ENCODE data around the gene DCK. TPM values are rescaled to one million over a fixed set of nuclear protein-coding genes. Genes with fewer than 3 reads are reported as not detected.
"Not testable (repeated sequence)": the region's sequence is repeated elsewhere in the genome, so short reads cannot be mapped to it uniquely, and the experiment has no call there.

DCK gene
- total RNA-seq, 2 experiments from 2014 or later, result 74.2 to 77.3 TPM

GRCh38 chr4:71027611-71028010 is 34.2 kb downstream of the DCK start:
- DNase-seq (no peak), ATAC-seq (no peak)
- Mint-ChIP-seq H3K4me3 (no peak overlapping the region), H3K36me3 (ENCODE audit: low read depth) (peaks cover 49% of the 10 kb centered on the region), H3K9me3 (ENCODE audit: insufficient read depth) (no peaks in the 10 kb centered on the region), H3K27me3 (ENCODE audit: low read depth) (no peaks in the 10 kb centered on the region), H3K27ac (no peak overlapping the region), H3K4me1 (ENCODE audit: low read depth) (no peaks in the 10 kb centered on the region)
- ChIA-PET POLR2A (no interaction called here), CTCF (no interaction called here)

GRCh38 chr4:71029504-71029903 is 36.1 kb downstream of the DCK start:
- H3K27me3 Mint-ChIP-seq (ENCODE audit: low read depth), result no peaks in the 10 kb centered on the region
- POLR2A ChIA-PET, result no interaction called here
- H3K9me3 Mint-ChIP-seq (ENCODE audit: insufficient read depth), result no peaks in the 10 kb centered on the region
- no peaks in the 10 kb centered on the region for H3K4me1 Mint-ChIP-seq (ENCODE audit: low read depth)
- no peak overlapping the region for H3K27ac Mint-ChIP-seq
- CTCF ChIA-PET, result interaction anchor here (1.0 to 1.1 kb wide), 2 partner anchors 20 to 26 kb away, joined by 3 to 4 read pairs; no protein-coding TSS in a partner anchor
- DNase-seq, result no peak
- H3K4me3 Mint-ChIP-seq, result no peak overlapping the region
- no peak for ATAC-seq
- peaks cover 32% of the 10 kb centered on the region for H3K36me3 Mint-ChIP-seq (ENCODE audit: low read depth)

DNA sequence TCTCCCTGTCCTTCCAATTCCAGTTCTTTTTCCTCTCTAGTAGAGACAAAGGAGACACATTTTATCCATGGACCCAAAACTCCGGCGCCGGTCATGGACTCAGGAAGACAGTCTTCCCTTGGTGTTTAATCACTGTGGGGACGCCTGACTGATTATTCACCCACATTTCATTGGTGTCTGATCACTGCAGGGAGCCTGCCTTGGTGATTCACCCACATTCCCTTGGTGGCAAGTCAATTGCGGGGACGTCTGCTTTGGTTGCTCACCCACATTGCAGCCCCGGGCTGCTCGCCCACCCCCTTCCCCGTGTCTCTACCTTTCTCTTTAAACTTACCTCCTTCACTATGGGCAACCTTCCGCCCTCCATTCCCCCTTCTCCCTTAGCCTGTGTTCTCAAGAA is 38.7 kb downstream of the DCK start:
- DNase-seq; CTCF ChIA-PET; H3K9me3 Mint-ChIP-seq (ENCODE audit: insufficient read depth); H3K4me1 Mint-ChIP-seq (ENCODE audit: low read depth); H3K27me3 Mint-ChIP-seq (ENCODE audit: low read depth); POLR2A ChIA-PET; H3K4me3 Mint-ChIP-seq; H3K27ac Mint-ChIP-seq; ATAC-seq: not testable (repeated sequence)
- H3K36me3 Mint-ChIP-seq (ENCODE audit: low read depth), result peaks cover 17% of the 10 kb centered on the region

GRCh38 chr4:71045256-71045655 is 51.8 kb downstream of the DCK start:
- Mint-ChIP-seq H3K36me3 (ENCODE audit: low read depth) (peaks cover 31% of the 10 kb centered on the region), H3K27me3 (ENCODE audit: low read depth) (no peaks in the 10 kb centered on the region), H3K4me3 (no peak overlapping the region), H3K4me1 (ENCODE audit: low read depth) (no peaks in the 10 kb centered on the region), H3K9me3 (ENCODE audit: insufficient read depth) (peaks cover 3% of the 10 kb centered on the region), H3K27ac (no peak overlapping the region)
- ATAC-seq, result no peak
- no peak for DNase-seq
- CTCF ChIA-PET, result no interaction called here
- POLR2A ChIA-PET, result no interaction called here

DNA sequence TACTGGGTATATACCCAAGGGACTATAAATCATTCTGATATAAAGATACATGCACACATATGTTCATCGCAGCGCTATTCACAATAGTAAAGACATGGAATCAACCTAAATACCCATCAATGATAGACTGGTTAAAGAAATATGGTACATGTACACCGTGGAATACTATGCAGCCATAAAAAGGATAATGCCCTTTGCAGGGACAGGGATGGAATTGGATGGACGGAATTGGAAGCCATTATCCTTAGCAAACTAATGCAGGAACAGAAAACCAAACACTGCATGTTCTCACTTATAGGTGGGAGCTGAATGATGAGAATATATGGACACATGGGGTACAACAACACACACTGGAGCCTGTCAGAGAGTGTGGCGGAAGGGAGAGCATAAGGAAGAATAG is 55.9 kb downstream of the DCK start:
- CTCF ChIA-PET, result no interaction called here
- peaks cover 2% of the 10 kb centered on the region for H3K36me3 Mint-ChIP-seq (ENCODE audit: low read depth)
- no peak overlapping the region for H3K4me3 Mint-ChIP-seq
- H3K4me1 Mint-ChIP-seq (ENCODE audit: low read depth), result no peaks in the 10 kb centered on the region
- DNase-seq, result no peak
- H3K27ac Mint-ChIP-seq, result no peak overlapping the region
- POLR2A ChIA-PET, result no interaction called here
- ATAC-seq, result no peak
- no peaks in the 10 kb centered on the region for H3K27me3 Mint-ChIP-seq (ENCODE audit: low read depth)
- no peaks in the 10 kb centered on the region for H3K9me3 Mint-ChIP-seq (ENCODE audit: insufficient read depth)

- Mint-ChIP-seq H3K27me3 (ENCODE audit: low read depth) (no peaks in the 10 kb centered on the region), H3K36me3 (ENCODE audit: low read depth) (no peaks in the 10 kb centered on the region), H3K4me3 (no peak overlapping the region), H3K4me1 (ENCODE audit: low read depth) (no peaks in the 10 kb centered on the region), H3K27ac (no peak overlapping the region), H3K9me3 (ENCODE audit: insufficient read depth) (no peaks in the 10 kb centered on the region)
- ChIA-PET CTCF (no interaction called here), POLR2A (no interaction called here)
- DNase-seq (no peak), ATAC-seq (no peak)
Observed at GRCh38 chr4:71050809-71051208, 57.4 kb downstream of the DCK start.

DNA sequence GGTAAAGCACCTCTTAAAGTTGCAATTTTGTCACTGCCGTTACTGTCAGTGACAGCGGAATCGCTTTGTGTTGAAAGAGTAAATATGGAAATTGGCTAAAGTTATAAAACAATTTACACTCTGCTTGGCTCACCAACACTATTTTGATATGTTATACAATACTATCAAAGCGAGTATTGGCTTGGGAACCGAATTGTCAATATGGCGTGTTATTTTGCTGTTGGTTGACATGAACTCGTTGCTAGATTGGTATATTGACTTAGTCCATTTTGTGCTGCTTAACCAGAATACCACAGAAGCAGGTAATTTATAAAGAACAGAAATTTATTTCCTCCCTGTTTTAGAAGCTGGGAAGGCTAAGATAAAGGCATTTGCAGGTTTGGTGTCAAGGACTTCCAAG is 58.6 kb downstream of the DCK start:
- H3K36me3 Mint-ChIP-seq (ENCODE audit: low read depth), result no peaks in the 10 kb centered on the region
- H3K27ac Mint-ChIP-seq, result no peak overlapping the region
- DNase-seq (no peak), ATAC-seq (no peak)
- no peaks in the 10 kb centered on the region for H3K9me3 Mint-ChIP-seq (ENCODE audit: insufficient read depth)
- H3K4me3 Mint-ChIP-seq, result no peak overlapping the region
- CTCF ChIA-PET, result no interaction called here
- POLR2A ChIA-PET, result no interaction called here
- no peaks in the 10 kb centered on the region for H3K27me3 Mint-ChIP-seq (ENCODE audit: low read depth)
- no peaks in the 10 kb centered on the region for H3K4me1 Mint-ChIP-seq (ENCODE audit: low read depth)

DNA sequence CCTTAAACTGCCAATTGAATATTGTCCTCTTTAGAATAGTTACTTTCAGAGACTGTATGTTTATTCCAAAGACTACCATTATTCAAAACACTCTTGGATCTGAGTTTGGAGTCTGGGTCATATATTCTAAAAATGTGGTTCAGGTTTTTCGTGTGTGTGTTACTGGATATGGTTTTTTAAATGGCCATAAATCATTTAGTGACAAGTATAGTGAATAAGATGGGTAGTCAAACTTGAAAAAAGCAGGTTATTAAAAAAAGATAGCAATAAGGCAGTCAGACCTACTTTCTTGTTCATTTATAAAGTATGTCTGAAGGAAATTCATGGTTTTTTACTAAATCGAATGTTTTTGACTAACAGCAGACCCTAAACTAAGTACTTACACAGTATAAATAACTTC is 59.3 kb downstream of the DCK start:
- ChIA-PET CTCF (no interaction called here), POLR2A (no interaction called here)
- Mint-ChIP-seq H3K4me3 (no peak overlapping the region), H3K4me1 (ENCODE audit: low read depth) (no peaks in the 10 kb centered on the region), H3K27ac (no peak overlapping the region), H3K9me3 (ENCODE audit: insufficient read depth) (no peaks in the 10 kb centered on the region), H3K27me3 (ENCODE audit: low read depth) (no peaks in the 10 kb centered on the region), H3K36me3 (ENCODE audit: low read depth) (no peaks in the 10 kb centered on the region)
- DNase-seq, result no peak
- no peak for ATAC-seq

- H3K27ac Mint-ChIP-seq; DNase-seq; H3K4me3 Mint-ChIP-seq; CTCF ChIA-PET; H3K9me3 Mint-ChIP-seq (ENCODE audit: insufficient read depth); ATAC-seq; H3K27me3 Mint-ChIP-seq (ENCODE audit: low read depth); H3K4me1 Mint-ChIP-seq (ENCODE audit: low read depth); H3K36me3 Mint-ChIP-seq (ENCODE audit: low read depth); POLR2A ChIA-PET: not testable (repeated sequence)
Observed at GRCh38 chr4:71053613-71054012, 60.2 kb downstream of the DCK start.

DNA sequence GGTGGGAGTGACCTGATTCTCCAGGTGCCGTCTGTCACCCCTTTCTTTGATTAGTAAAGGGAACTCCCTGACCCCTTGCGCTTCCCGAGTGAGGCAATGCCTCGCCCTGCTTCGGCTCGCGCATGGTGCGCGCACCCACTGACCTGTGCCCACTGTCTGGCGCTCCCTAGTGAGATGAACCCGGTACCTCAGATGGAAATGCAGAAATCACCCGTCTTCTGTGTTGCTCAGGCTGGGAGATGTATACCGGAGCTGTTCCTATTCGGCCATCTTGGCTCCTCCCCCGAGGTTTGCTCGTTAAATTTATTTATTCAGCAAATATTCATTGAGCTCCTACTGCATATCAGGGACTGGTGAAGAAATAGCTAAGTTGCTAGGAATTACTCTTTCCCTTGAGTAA is 66.1 kb downstream of the DCK start:
- H3K4me1 Mint-ChIP-seq (ENCODE audit: low read depth); H3K36me3 Mint-ChIP-seq (ENCODE audit: low read depth); ATAC-seq; CTCF ChIA-PET; H3K27ac Mint-ChIP-seq; H3K9me3 Mint-ChIP-seq (ENCODE audit: insufficient read depth); DNase-seq; H3K27me3 Mint-ChIP-seq (ENCODE audit: low read depth); POLR2A ChIA-PET; H3K4me3 Mint-ChIP-seq: not testable (repeated sequence)

DNA sequence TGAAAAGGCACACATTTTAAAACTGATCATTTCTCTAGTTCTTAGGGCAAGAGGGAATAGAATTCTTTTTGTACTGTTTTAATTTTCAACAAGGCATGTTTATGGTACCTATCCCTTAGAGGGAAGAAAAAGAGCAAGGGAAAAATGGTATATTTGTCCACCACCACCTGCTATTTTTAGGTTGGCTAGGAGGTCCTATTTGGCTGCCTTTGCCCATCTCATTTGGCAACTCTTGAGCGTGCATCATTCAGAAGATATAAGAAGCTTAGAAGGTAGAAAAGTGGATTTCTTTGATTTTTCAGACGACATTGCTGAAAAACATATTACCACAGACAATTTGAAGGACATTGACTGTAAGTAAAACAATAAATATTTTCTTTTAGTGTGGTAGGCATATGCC is 69.0 kb downstream of the DCK start:
- no peak overlapping the region for H3K4me3 Mint-ChIP-seq
- no peaks in the 10 kb centered on the region for H3K36me3 Mint-ChIP-seq (ENCODE audit: low read depth)
- ChIA-PET CTCF (no interaction called here), POLR2A (no interaction called here)
- no peak for ATAC-seq
- DNase-seq, result no peak
- no peak overlapping the region for H3K27ac Mint-ChIP-seq
- no peaks in the 10 kb centered on the region for H3K9me3 Mint-ChIP-seq (ENCODE audit: insufficient read depth)
- no peaks in the 10 kb centered on the region for H3K4me1 Mint-ChIP-seq (ENCODE audit: low read depth)
- no peaks in the 10 kb centered on the region for H3K27me3 Mint-ChIP-seq (ENCODE audit: low read depth)

DNA sequence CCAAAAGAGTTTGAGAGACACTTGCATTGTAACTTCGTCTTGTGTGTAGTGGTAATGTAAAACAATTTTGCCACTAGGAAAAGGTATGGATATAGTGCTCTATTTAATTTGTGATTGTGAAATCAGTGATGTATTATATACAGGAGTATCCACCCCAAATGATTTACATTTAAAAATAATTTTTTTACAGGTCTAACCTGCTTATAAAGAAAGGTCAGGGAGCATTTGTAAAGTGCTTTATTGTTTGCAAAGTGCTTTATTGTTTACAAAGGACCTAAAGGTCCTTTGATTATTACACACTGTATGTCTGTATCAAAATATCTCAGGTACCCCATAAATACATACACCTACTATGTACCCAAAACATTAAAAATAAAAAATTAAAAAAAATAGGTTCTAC is 70.3 kb downstream of the DCK start:
- Mint-ChIP-seq H3K4me1 (ENCODE audit: low read depth) (no peaks in the 10 kb centered on the region), H3K27ac (no peak overlapping the region), H3K27me3 (ENCODE audit: low read depth) (no peaks in the 10 kb centered on the region), H3K36me3 (ENCODE audit: low read depth) (no peaks in the 10 kb centered on the region), H3K9me3 (ENCODE audit: insufficient read depth) (no peaks in the 10 kb centered on the region), H3K4me3 (no peak overlapping the region)
- CTCF ChIA-PET, result no interaction called here
- ATAC-seq (no peak), DNase-seq (no peak)
- POLR2A ChIA-PET, result no interaction called here

GRCh38 chr4:71064521-71064920 is 71.1 kb downstream of the DCK start:
- Mint-ChIP-seq H3K36me3 (ENCODE audit: low read depth) (no peaks in the 10 kb centered on the region), H3K27ac (no peak overlapping the region), H3K9me3 (ENCODE audit: insufficient read depth) (no peaks in the 10 kb centered on the region), H3K4me1 (ENCODE audit: low read depth) (no peaks in the 10 kb centered on the region), H3K27me3 (ENCODE audit: low read depth) (no peaks in the 10 kb centered on the region), H3K4me3 (no peak overlapping the region)
- ChIA-PET CTCF (no interaction called here), POLR2A (no interaction called here)
- DNase-seq, result no peak
- ATAC-seq, result no peak
